Muscle of arm (tissue), 12 donors: ENCODE results near the gene DST. TPM values are rescaled to one million over a fixed set of nuclear protein-coding genes. Genes with fewer than 3 reads are reported as not detected.
A peak's percentile ranks its signal among the peaks of the same experiment; 100 is the strongest.
"Not testable (repeated sequence)": the region's sequence is repeated elsewhere in the genome, so short reads cannot be mapped to it uniquely, and the experiment has no call there.

Experiments
- DNase-seq: peaks from one replicate; pipeline ENCODE4 v3.0.0-alpha.2; 2013
- polyA plus RNA-seq, 12 donors: library from polyadenylated mRNA; unstranded; fragments of 120-200 nt; gene quantifications; one replicate each; pipeline ENCODE4 v1.2.1, GENCODE V29; 2013; ENCODE audit not compliant: insufficient read length in 12 of 12

The DST gene
- polyA plus RNA-seq, 12 donors = 146 to 300 (median 199) TPM

DNA sequence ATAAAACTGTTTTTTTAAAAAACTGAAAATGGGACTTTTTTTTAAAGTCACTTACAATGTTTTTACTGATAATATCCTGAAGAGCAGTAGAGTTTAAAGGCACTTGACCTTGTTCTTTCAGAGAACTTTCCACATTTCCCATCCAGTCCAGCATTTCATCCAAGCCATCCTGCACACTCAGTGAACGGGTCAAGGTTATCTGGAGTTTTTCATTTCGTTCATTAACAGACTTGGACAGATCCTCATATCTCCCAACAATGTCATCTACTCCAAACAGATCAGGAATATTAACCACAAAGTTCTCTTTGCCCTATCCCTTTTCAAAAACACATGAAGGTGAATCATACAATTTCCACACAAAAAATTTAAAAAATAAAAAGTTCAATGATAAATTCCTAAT lies 69.1 kb downstream of the DST start:
- DNase-seq = no peak

GRCh38 chr6:56572788-56573471 lies 69.8 kb downstream of the DST start:
- DNase-seq = no peak

- no peak for DNase-seq
These were observed 71.1 kb downstream of the DST start for GRCh38 chr6:56571605-56572004.

- no peak for DNase-seq
These were observed 72.0 kb downstream of the DST start for GRCh38 chr6:56570413-56571359.

DNA sequence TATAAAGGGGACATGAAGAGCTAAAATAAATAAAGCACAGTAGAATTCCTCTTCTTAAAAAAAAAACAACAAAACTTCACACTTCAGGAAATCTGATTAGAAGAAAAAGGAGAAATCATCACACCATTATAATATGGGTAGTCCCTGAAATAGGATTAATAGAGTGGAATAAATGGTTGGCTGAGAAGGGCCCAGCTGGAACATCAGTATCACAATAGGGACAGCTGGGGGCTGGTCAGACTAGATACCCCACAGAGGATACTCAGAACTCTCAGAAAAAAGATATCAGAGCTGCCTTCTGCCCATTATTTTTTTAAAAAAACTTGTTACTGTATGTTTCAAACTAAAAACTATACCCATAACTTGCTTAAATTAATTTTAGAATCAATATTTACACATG lies 75.2 kb downstream of the DST start:
- DNase-seq = no peak

- not testable (repeated sequence) for DNase-seq
These were observed 80.0 kb downstream of the DST start for GRCh38 chr6:56562730-56563129.

DNA sequence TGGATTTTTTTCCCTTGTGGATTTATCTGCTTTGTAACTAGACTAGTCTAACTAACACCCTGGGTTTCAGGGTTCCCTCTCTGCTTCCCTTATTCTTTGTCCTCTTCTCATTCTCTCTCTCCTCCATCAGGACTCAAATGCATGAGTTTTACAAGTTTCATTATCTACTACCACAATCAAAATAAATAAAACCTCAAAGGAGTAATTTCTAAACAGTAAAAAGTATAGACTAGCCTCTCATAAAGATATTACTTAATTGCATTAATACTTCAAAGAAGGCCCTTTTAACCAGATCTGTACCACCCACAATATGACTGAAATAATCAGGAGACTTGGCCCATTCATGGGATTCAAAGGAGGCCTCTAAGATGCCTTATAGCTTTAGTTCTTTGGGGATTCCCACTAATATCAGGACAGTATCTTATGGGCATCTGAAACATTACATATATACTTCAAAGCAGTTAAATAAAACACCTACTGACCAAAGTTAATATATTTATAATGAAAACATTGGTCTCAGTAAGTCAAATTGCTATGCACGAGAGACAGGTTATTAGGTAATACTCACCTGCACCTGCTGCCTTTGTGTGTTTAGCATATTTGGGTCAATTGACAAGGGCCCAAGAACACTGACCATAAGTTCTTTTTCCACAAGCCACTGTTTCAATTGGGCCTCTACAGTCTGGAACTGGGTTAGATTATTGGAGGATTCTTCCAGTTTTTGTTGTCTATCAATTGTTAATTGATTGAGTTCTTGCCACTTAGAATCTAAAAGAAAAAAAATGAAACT lies 85.7 kb downstream of the DST start:
- DNase-seq = no peak

DNA sequence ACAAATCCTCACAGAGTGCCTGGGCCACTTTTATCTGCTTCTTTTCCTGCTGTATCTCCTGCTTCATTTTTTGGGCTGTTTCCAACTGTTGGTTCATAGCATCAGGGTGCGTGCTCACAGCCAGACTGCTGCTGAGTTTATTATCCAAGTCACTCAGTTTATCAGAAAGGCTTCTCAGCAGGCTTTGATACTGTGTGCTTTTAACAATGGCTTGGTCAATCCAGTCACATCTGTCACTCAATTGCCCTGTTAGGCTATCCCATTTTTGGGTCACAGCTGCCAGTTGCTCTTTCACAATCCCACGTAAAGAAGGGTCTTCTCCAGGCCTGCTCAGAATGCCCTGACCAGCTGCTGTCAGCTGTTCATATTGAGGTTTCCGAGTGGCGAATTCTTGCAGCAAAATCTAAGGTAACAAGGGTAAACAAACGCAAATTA lies 87.2 kb downstream of the DST start:
- DNase-seq = no peak

GRCh38 chr6:56552187-56553130 lies 90.2 kb downstream of the DST start:
- DNase-seq = no peak

- DNase-seq = no peak
These were observed 91.1 kb downstream of the DST start for GRCh38 chr6:56551409-56552120.

GRCh38 chr6:56550301-56550700 lies 92.4 kb downstream of the DST start:
- DNase-seq = no peak

DNA sequence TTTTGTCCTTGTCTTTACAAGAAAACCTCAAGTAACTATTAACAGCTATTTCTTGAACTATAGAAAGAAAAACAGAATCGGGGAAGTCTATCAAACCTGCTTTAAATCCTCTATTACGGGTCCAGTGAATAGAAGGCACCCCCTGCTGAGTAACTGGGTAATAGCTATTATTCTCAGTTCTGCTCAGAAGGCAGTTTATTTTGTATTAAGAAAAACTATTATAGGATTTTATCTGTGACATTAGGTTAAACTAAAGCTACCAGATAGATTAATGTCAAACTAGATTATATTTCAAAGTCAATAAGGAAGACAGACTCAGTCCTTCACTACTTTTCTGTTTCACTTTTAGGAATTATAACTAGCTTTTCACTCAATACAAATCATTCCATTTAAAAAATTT lies 93.7 kb downstream of the DST start:
- DNase-seq = no peak

GRCh38 chr6:56547687-56548086 lies 95.0 kb downstream of the DST start:
- DNase-seq = no peak

GRCh38 chr6:56542364-56543331 lies 100.0 kb downstream of the DST start:
- peak; percentile 94 for DNase-seq

DNA sequence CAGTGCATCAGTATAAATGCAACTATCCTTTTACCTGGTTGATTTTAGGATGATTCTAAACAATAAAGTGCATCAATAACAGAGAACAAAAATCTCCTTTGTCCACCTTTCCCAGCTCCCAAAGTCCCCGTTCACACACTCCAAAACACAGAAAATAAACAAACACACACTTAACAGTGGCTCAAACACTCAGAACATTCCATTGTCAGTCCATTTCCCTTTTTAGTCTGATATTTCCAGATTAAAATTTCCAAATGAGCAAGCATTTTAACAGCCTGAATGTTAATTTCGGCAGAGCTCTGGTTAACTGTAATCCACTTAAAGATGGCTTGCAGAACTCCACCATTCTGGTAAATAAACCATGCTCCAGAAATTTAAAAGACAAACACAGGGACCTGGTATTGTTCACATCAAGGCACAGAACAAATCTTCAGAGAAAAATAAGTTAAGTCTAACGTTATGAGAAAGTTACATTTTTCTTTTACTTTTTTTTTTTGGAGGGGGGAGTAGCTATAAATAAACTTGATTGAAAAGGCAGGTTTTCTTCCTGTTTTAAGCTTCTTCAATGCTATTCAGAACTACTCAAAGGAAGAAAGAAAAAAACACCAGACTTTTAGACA lies 100.8 kb downstream of the DST start:
- DNase-seq = no peak

DNA sequence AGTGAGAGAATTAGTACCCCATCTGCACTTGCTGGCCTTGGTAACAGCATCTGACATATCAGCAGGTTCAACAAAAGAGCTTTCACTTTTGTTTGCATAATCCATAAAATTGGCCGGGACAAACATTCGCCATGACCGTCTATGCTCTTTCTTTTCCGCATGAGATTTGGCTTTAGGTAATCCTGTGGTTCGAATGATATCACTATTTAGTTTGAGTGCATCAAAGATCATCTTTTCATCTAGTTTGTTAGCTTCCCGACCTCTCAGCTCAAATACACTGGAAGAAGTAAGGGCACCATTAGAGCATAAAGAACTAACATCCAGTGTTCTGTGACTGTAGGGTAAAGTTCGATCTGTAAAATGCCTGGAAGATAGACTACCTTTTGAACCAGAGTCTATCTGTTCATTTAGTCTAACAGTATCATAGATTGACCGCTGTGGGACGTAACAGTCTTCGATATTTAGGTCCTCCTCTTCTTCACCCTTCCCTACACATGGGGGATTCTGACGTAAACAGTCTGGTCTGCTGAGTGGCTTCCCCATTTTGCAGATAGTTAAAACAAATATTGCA lies 101.6 kb downstream of the DST start:
- DNase-seq = peak; percentile 45

DNA sequence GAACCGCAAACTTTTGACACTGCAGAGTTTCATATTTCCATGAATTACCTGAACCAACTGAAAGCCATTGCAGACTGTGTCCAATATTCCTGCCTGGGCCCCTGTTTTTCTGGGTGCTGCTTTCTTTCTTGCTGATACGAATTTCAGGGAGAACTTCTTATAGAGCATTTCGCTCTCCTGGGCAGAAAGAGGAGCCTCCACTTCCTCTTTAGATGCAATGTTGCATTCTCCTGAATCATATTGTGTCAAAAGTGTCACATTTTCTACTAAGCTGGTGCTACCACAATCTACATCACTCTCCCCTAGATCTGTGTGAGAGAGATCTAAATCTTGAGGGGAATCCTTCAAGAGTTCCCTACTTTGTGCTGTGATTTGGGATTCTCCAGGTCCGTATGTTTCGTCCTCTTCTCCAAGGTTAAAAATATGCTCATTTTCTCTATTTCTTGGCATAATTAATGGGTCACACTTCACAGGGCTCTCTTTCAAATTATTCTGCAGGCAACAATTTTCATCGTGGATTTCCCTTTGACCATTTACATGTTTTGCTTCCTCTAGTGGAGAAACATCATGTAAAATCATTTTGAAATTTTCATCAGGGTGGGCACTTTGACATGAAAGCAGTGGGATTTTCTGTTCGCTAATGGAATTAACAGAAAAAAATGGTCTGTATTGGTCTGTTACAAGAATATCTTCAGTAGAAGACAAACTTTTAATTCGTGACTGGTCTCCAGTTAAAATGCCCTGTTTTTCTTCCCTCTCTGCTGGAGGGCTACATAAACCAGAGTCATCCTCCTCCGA lies 102.3 kb downstream of the DST start:
- DNase-seq = no peak
